H1 (cell line): Measurements from ENCODE around the gene ATP6V0A1. TPM values are rescaled to one million over a fixed set of nuclear protein-coding genes. Genes with fewer than 3 reads are reported as not detected.

Source experiments
- ATF3 ChIP-seq: IDR thresholded peaks from 2 replicates; pipeline ENCODE4 v1.6.1; 2011; ENCODE audit warnings: low read depth, mild to moderate bottlenecking, low read length; ENCODE audit not compliant: insufficient read depth
- CTBP2 ChIP-seq: IDR thresholded peaks from 2 replicates; pipeline ENCODE4 v1.7.0; 2011; ENCODE audit warnings: borderline replicate concordance, mild to moderate bottlenecking, moderate library complexity, mixed read lengths, low read length; ENCODE audit not compliant: insufficient read depth, insufficient read length
- HDAC2 ChIP-seq, 2 experiments: fragments of 300-600 bp in 1 of 2; sonication (generic) in 1 of 2; IDR thresholded peaks; 2 replicates each; pipeline ENCODE4 v1.6.1; 2011 to 2012; ENCODE audit warnings: low read depth in 2 of 2, low read length in 2 of 2, mild to moderate bottlenecking in 2 of 2, moderate library complexity in 2 of 2, borderline replicate concordance in 1 of 2, inconsistent platforms in 1 of 2
- KDM1A ChIP-seq: fragments of 200-600, 300-600 bp; sonication (generic); IDR thresholded peaks from 2 replicates; pipeline ENCODE4 v1.7.1; 2016; ENCODE audit warnings: mild to moderate bottlenecking, low read length, borderline replicate concordance
- NRF1 ChIP-seq: IDR thresholded peaks from 2 replicates; pipeline ENCODE4 v1.6.1; 2011; ENCODE audit warnings: mild to moderate bottlenecking, low read depth, low read length, improper control_type of control experiment
- RBBP5 ChIP-seq: IDR thresholded peaks from 2 replicates; pipeline ENCODE4 v1.7.1; 2012; ENCODE audit warnings: low read depth, mild to moderate bottlenecking, inconsistent platforms, low read length, moderate library complexity, borderline replicate concordance
- SIRT6 ChIP-seq: IDR thresholded peaks from one replicate; pipeline ENCODE4 v1.7.1; 2012; ENCODE audit warnings: low read length, inconsistent platforms
- SIX5 ChIP-seq: IDR thresholded peaks from 2 replicates; pipeline ENCODE4 v1.6.1; 2011; ENCODE audit warnings: mild to moderate bottlenecking, low read depth, low read length
- polyA plus RNA-seq, 7 experiments: library from polyadenylated mRNA; depleted of rRNA in 3 of 7; stranded (reverse) in 5 of 7; unstranded in 2 of 7; fragments of >200 nt in 5 of 7; fragments of 200-250 nt in 2 of 7; gene quantifications; 1 replicate in 5 of 7; 2 replicates in 1 of 7; 4 replicates in 1 of 7; pipeline versions ENCODE4 v1.2.1 to v1.2.3, GENCODE V29; 2011 to 2013; ENCODE audit warnings: missing spikeins in 2 of 7, mixed read lengths in 2 of 7
- total RNA-seq: library from RNA; stranded (reverse); fragmentation: NEBNext Ultra II Directional; extraction: Animal tissue kit (Norgen Biotek cat#: 25700); gene quantifications from 2 replicates; pipeline ENCODE4 v1.2.1, GENCODE V29; 2021
- TF ChIP-seq, protein P1 (sequence below): IDR thresholded peaks from 2 replicates; pipeline ENCODE4 v1.6.1; 2011; ENCODE audit warnings: low read length, improper control_type of control experiment

The ATP6V0A1 gene
- total and polyA plus RNA-seq, 2 of the 8 experiments (the other 6 are each of a cell fraction or from before 2014, with no cell fraction given), result 55.3 to 63.4 TPM

GRCh38 chr17:42535155-42536047, 76.7 kb downstream of the ATP6V0A1 start (continued):
- TF ChIP-seq, protein P1, sequence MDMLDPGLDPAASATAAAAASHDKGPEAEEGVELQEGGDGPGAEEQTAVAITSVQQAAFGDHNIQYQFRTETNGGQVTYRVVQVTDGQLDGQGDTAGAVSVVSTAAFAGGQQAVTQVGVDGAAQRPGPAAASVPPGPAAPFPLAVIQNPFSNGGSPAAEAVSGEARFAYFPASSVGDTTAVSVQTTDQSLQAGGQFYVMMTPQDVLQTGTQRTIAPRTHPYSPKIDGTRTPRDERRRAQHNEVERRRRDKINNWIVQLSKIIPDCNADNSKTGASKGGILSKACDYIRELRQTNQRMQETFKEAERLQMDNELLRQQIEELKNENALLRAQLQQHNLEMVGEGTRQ, result no peak
- TF ChIP-seq ATF3 (no peak), HDAC2 (IDR thresholded peaks at IDR 0.05; ENCODE audit: borderline replicate concordance in 1 of 2, low read depth in 2 of 2, low read length in 2 of 2) (no peak), SIX5 (no peak), NRF1 (no peak), CTBP2 (no peak), SIRT6 (no peak), KDM1A (no peak), RBBP5 (no peak)
